ENCODE results near the gene SEPTIN12.

The SEPTIN12 gene

GRCh38 chr16:4760221-4760910 lies 27.8 kb downstream of the SEPTIN12 start:
- Histone ChIP-seq H3K4me3 (ENCODE audit: low read depth in 1 of 2, low read length in 2 of 2) (no peak overlapping the region), H3K9ac (ENCODE audit: low read depth in 1 of 2, low read length in 2 of 2) (no peak overlapping the region), H3K27ac (ENCODE audit: low read depth, low read length) (no peak overlapping the region), H3K4me1 (ENCODE audit: control insufficient read depth in 1 of 2, insufficient read depth in 2 of 2, low read length in 2 of 2) (peaks cover 0 to 6% of the 10 kb centered on the region in 2 donors), H3K9me3 (ENCODE audit: control insufficient read depth in 1 of 2, low read length in 2 of 2) (peaks cover 0 to 4% of the 10 kb centered on the region in 2 donors), H3K27me3 (ENCODE audit: control insufficient read depth in 1 of 2, insufficient read depth in 2 of 2, low read length in 2 of 2) (no peaks in the 10 kb centered on the region), H3K36me3 (ENCODE audit: control insufficient read depth in 1 of 2, insufficient read depth in 2 of 2, low read length in 2 of 2) (peaks cover 25 to 62% of the 10 kb centered on the region in 2 donors)

GRCh38 chr16:4755687-4756086 lies 32.5 kb downstream of the SEPTIN12 start:
- H3K27me3 ChIP-seq (ENCODE audit: control insufficient read depth in 1 of 2, insufficient read depth in 2 of 2, low read length in 2 of 2), result no peaks in the 10 kb centered on the region
- H3K4me1 ChIP-seq (ENCODE audit: control insufficient read depth in 1 of 2, insufficient read depth in 2 of 2, low read length in 2 of 2), result no peaks in the 10 kb centered on the region
- no peak overlapping the region for H3K4me3 ChIP-seq (ENCODE audit: low read depth in 1 of 2, low read length in 2 of 2)
- H3K9me3 ChIP-seq (ENCODE audit: control insufficient read depth in 1 of 2, low read length in 2 of 2), result peaks cover 0 to 4% of the 10 kb centered on the region in 2 donors
- H3K27ac ChIP-seq (ENCODE audit: low read depth, low read length), result no peak overlapping the region
- no peak overlapping the region for H3K9ac ChIP-seq (ENCODE audit: low read depth in 1 of 2, low read length in 2 of 2)
- H3K36me3 ChIP-seq (ENCODE audit: control insufficient read depth in 1 of 2, insufficient read depth in 2 of 2, low read length in 2 of 2), result peaks cover 44 to 76% of the 10 kb centered on the region in 2 donors

- Histone ChIP-seq H3K4me1 (ENCODE audit: control insufficient read depth in 1 of 2, insufficient read depth in 2 of 2, low read length in 2 of 2) (no peaks in the 10 kb centered on the region), H3K36me3 (ENCODE audit: control insufficient read depth in 1 of 2, insufficient read depth in 2 of 2, low read length in 2 of 2) (peaks cover 39 to 68% of the 10 kb centered on the region in 2 donors), H3K27ac (ENCODE audit: low read depth, low read length) (no peak overlapping the region), H3K4me3 (ENCODE audit: low read depth in 1 of 2, low read length in 2 of 2) (no peak overlapping the region), H3K9ac (ENCODE audit: low read depth in 1 of 2, low read length in 2 of 2) (no peak overlapping the region), H3K9me3 (ENCODE audit: control insufficient read depth in 1 of 2, low read length in 2 of 2) (peaks cover 0 to 4% of the 10 kb centered on the region in 2 donors), H3K27me3 (ENCODE audit: control insufficient read depth in 1 of 2, insufficient read depth in 2 of 2, low read length in 2 of 2) (no peaks in the 10 kb centered on the region)
Observed at GRCh38 chr16:4754865-4755264, 33.3 kb downstream of the SEPTIN12 start.

- Histone ChIP-seq H3K9me3 (ENCODE audit: control insufficient read depth in 1 of 2, low read length in 2 of 2) (peaks cover 0 to 4% of the 10 kb centered on the region in 2 donors), H3K4me3 (ENCODE audit: low read depth in 1 of 2, low read length in 2 of 2) (no peak overlapping the region), H3K27ac (ENCODE audit: low read depth, low read length) (no peak overlapping the region), H3K27me3 (ENCODE audit: control insufficient read depth in 1 of 2, insufficient read depth in 2 of 2, low read length in 2 of 2) (no peaks in the 10 kb centered on the region), H3K4me1 (ENCODE audit: control insufficient read depth in 1 of 2, insufficient read depth in 2 of 2, low read length in 2 of 2) (no peaks in the 10 kb centered on the region), H3K9ac (ENCODE audit: low read depth in 1 of 2, low read length in 2 of 2) (no peak overlapping the region), H3K36me3 (ENCODE audit: control insufficient read depth in 1 of 2, insufficient read depth in 2 of 2, low read length in 2 of 2) (peaks cover 28 to 52% of the 10 kb centered on the region in 2 donors)
Observed at GRCh38 chr16:4753227-4753626, 34.9 kb downstream of the SEPTIN12 start.

GRCh38 chr16:4752351-4753100 lies 35.6 kb downstream of the SEPTIN12 start:
- no peaks in the 10 kb centered on the region for H3K4me1 ChIP-seq (ENCODE audit: control insufficient read depth in 1 of 2, insufficient read depth in 2 of 2, low read length in 2 of 2)
- H3K27ac ChIP-seq (ENCODE audit: low read depth, low read length), result no peak overlapping the region
- H3K9ac ChIP-seq (ENCODE audit: low read depth in 1 of 2, low read length in 2 of 2), result no peak overlapping the region
- peaks cover 0 to 4% of the 10 kb centered on the region in 2 donors for H3K9me3 ChIP-seq (ENCODE audit: control insufficient read depth in 1 of 2, low read length in 2 of 2)
- H3K4me3 ChIP-seq (ENCODE audit: low read depth in 1 of 2, low read length in 2 of 2), result no peak overlapping the region
- peaks cover 25 to 48% of the 10 kb centered on the region in 2 donors for H3K36me3 ChIP-seq (ENCODE audit: control insufficient read depth in 1 of 2, insufficient read depth in 2 of 2, low read length in 2 of 2)
- H3K27me3 ChIP-seq (ENCODE audit: control insufficient read depth in 1 of 2, insufficient read depth in 2 of 2, low read length in 2 of 2), result no peaks in the 10 kb centered on the region

- Histone ChIP-seq H3K4me1 (ENCODE audit: control insufficient read depth in 1 of 2, insufficient read depth in 2 of 2, low read length in 2 of 2) (no peaks in the 10 kb centered on the region), H3K9me3 (ENCODE audit: control insufficient read depth in 1 of 2, low read length in 2 of 2) (peaks cover 0 to 3% of the 10 kb centered on the region in 2 donors), H3K9ac (ENCODE audit: low read depth in 1 of 2, low read length in 2 of 2) (no peak overlapping the region), H3K27me3 (ENCODE audit: control insufficient read depth in 1 of 2, insufficient read depth in 2 of 2, low read length in 2 of 2) (no peaks in the 10 kb centered on the region), H3K36me3 (ENCODE audit: control insufficient read depth in 1 of 2, insufficient read depth in 2 of 2, low read length in 2 of 2) (peaks cover 24 to 47% of the 10 kb centered on the region in 2 donors), H3K27ac (ENCODE audit: low read depth, low read length) (no peak overlapping the region), H3K4me3 (ENCODE audit: low read depth in 1 of 2, low read length in 2 of 2) (no peak overlapping the region)
Observed at GRCh38 chr16:4750896-4751295, 37.2 kb downstream of the SEPTIN12 start.

- no peaks in the 10 kb centered on the region for H3K4me1 ChIP-seq (ENCODE audit: control insufficient read depth in 1 of 2, insufficient read depth in 2 of 2, low read length in 2 of 2)
- no peaks in the 10 kb centered on the region for H3K9me3 ChIP-seq (ENCODE audit: control insufficient read depth in 1 of 2, low read length in 2 of 2)
- H3K9ac ChIP-seq (ENCODE audit: low read depth in 1 of 2, low read length in 2 of 2), result no peak overlapping the region
- no peak overlapping the region for H3K27ac ChIP-seq (ENCODE audit: low read depth, low read length)
- H3K36me3 ChIP-seq (ENCODE audit: control insufficient read depth in 1 of 2, insufficient read depth in 2 of 2, low read length in 2 of 2), result peaks cover 17 to 38% of the 10 kb centered on the region in 2 donors
- H3K27me3 ChIP-seq (ENCODE audit: control insufficient read depth in 1 of 2, insufficient read depth in 2 of 2, low read length in 2 of 2), result no peaks in the 10 kb centered on the region
- H3K4me3 ChIP-seq (ENCODE audit: low read depth in 1 of 2, low read length in 2 of 2), result no peak overlapping the region
Observed at GRCh38 chr16:4749700-4750257, 38.4 kb downstream of the SEPTIN12 start.

GRCh38 chr16:4748682-4749411 lies 39.3 kb downstream of the SEPTIN12 start:
- peaks cover 13 to 32% of the 10 kb centered on the region in 2 donors for H3K36me3 ChIP-seq (ENCODE audit: control insufficient read depth in 1 of 2, insufficient read depth in 2 of 2, low read length in 2 of 2)
- no peaks in the 10 kb centered on the region for H3K4me1 ChIP-seq (ENCODE audit: control insufficient read depth in 1 of 2, insufficient read depth in 2 of 2, low read length in 2 of 2)
- no peak overlapping the region for H3K9ac ChIP-seq (ENCODE audit: low read depth in 1 of 2, low read length in 2 of 2)
- H3K4me3 ChIP-seq (ENCODE audit: low read depth in 1 of 2, low read length in 2 of 2), result no peak overlapping the region
- H3K27ac ChIP-seq (ENCODE audit: low read depth, low read length), result no peak overlapping the region
- H3K27me3 ChIP-seq (ENCODE audit: control insufficient read depth in 1 of 2, insufficient read depth in 2 of 2, low read length in 2 of 2), result no peaks in the 10 kb centered on the region
- no peaks in the 10 kb centered on the region for H3K9me3 ChIP-seq (ENCODE audit: control insufficient read depth in 1 of 2, low read length in 2 of 2)

GRCh38 chr16:4747906-4748681 lies 40.1 kb downstream of the SEPTIN12 start:
- Histone ChIP-seq H3K9ac (ENCODE audit: low read depth in 1 of 2, low read length in 2 of 2) (no peak overlapping the region), H3K4me3 (ENCODE audit: low read depth in 1 of 2, low read length in 2 of 2) (no peak overlapping the region), H3K9me3 (ENCODE audit: control insufficient read depth in 1 of 2, low read length in 2 of 2) (no peaks in the 10 kb centered on the region), H3K36me3 (ENCODE audit: control insufficient read depth in 1 of 2, insufficient read depth in 2 of 2, low read length in 2 of 2) (peaks cover 8 to 24% of the 10 kb centered on the region in 2 donors), H3K27me3 (ENCODE audit: control insufficient read depth in 1 of 2, insufficient read depth in 2 of 2, low read length in 2 of 2) (no peaks in the 10 kb centered on the region), H3K4me1 (ENCODE audit: control insufficient read depth in 1 of 2, insufficient read depth in 2 of 2, low read length in 2 of 2) (peaks cover 3% of the 10 kb centered on the region in 2 donors), H3K27ac (ENCODE audit: low read depth, low read length) (no peak overlapping the region)

Data from duodenal mucosa (tissue), 2 donors.